Smooth muscle cell (in vitro differentiated cells): Measurements from ENCODE around the gene SNX20. TPM values are rescaled to one million over a fixed set of nuclear protein-coding genes. Genes with fewer than 3 reads are reported as not detected.

ENCODE experiments used
- DNase-seq: peaks from one replicate; lab custom pipeline; 2025; ENCODE audit not compliant: unreplicated experiment; lab: John Stamatoyannopoulos, UW
- H2AFZ ChIP-seq: fragments of 200-600 bp; sonication (generic); 2 replicates; pipeline ENCODE4 v1.6.0; 2016; ENCODE audit warnings: antibody characterized with exemption, low read depth, mild to moderate bottlenecking
- H3F3A ChIP-seq: fragments of 200-600 bp; sonication (generic); 2 replicates; pipeline ENCODE4 v1.6.0; 2017; ENCODE audit warnings: antibody characterized with exemption, low read depth
- H3K27ac ChIP-seq: fragments of 200-600 bp; sonication (generic); 2 replicates; pipeline ENCODE4 v1.5.1; 2016; ENCODE audit warnings: low read depth, mild to moderate bottlenecking
- H3K27me3 ChIP-seq: fragments of 200-600 bp; sonication (generic); 2 replicates; pipeline ENCODE4 v1.6.1; 2016; ENCODE audit warnings: low read depth, mild to moderate bottlenecking
- H3K36me3 ChIP-seq: fragments of 200-600 bp; sonication (generic); 2 replicates; pipeline ENCODE4 v1.5.1; 2016; ENCODE audit warnings: low read depth
- H3K4me1 ChIP-seq: fragments of 200-600 bp; sonication (generic); 2 replicates; pipeline ENCODE4 v1.5.1; 2016; ENCODE audit warnings: low read depth
- H3K4me2 ChIP-seq: fragments of 200-600 bp; sonication (generic); 2 replicates; pipeline ENCODE4 v1.6.0; 2016; ENCODE audit warnings: mild to moderate bottlenecking
- H3K4me3 ChIP-seq: fragments of 200-600 bp; sonication (generic); 2 replicates; pipeline ENCODE4 v1.5.1; 2016; ENCODE audit warnings: mild to moderate bottlenecking
- H3K79me2 ChIP-seq: fragments of 200-600 bp; sonication (generic); 2 replicates; pipeline ENCODE4 v1.6.0; 2016; ENCODE audit warnings: low read depth, mild to moderate bottlenecking
- H3K9ac ChIP-seq: fragments of 200-600 bp; sonication (generic); 2 replicates; pipeline ENCODE4 v1.6.0; 2016; ENCODE audit warnings: low read depth
- H3K9me3 ChIP-seq: fragments of 200-600 bp; sonication (generic); replicated peaks from 2 replicates; pipeline ENCODE4 v1.5.1; 2016; ENCODE audit warnings: low read depth
- H4K20me1 ChIP-seq: fragments of 200-600 bp; sonication (generic); 2 replicates; pipeline ENCODE4 v1.6.0; 2016; ENCODE audit warnings: low read depth
- WGBS: methylation state at CpG from one replicate; pipeline ENCODE4 v1.1.7; 2016; ENCODE audit warnings: low lambda C conversion rate; 5-methylcytosine and 5-hydroxymethylcytosine counted together
- polyA plus RNA-seq: library from polyadenylated mRNA; unstranded; fragments of >200 nt; fragmentation: Nextera tagmentation; extraction: Ambion mirVana; gene quantifications from 2 replicates; pipeline ENCODE4 v1.2.1, GENCODE V29; 2016
- total RNA-seq: library from RNA; depleted of rRNA; stranded (reverse); fragments of >200 nt; gene quantifications from 2 replicates; pipeline ENCODE4 v1.2.3, GENCODE V29; 2014
- TF ChIP-seq, protein P1 (sequence below): fragments of 200-600 bp; sonication (generic); IDR thresholded peaks from 2 replicates; pipeline ENCODE4 v1.5.1; 2017; ENCODE audit warnings: borderline replicate concordance, mild to moderate bottlenecking, antibody characterized with exemption; ENCODE audit not compliant: insufficient read depth, poor library complexity, severe bottlenecking

SNX20 gene, protein sequence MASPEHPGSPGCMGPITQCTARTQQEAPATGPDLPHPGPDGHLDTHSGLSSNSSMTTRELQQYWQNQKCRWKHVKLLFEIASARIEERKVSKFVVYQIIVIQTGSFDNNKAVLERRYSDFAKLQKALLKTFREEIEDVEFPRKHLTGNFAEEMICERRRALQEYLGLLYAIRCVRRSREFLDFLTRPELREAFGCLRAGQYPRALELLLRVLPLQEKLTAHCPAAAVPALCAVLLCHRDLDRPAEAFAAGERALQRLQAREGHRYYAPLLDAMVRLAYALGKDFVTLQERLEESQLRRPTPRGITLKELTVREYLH
- not detected in 2 replicates for total RNA-seq
- polyA plus RNA-seq, result not detected in 2 replicates

- WGBS, result 83% methylated on average over 16 of the region's 16 CpGs
- no peaks in the 10 kb centered on the region for H3K9me3 ChIP-seq
- no peak within 1 kb of the TSS for H3K9ac ChIP-seq
- H3K4me3 ChIP-seq, result no peak within 1 kb of the TSS
- H3K4me1 ChIP-seq, result no peaks in the 10 kb centered on the region
- no peaks in the 10 kb centered on the region for H3F3A ChIP-seq
- no peak within 1 kb of the TSS for H2AFZ ChIP-seq
- H4K20me1 ChIP-seq, result no peaks in the 10 kb centered on the region
- DNase-seq, result no peak
- no peaks in the 10 kb centered on the region for H3K27me3 ChIP-seq
- TF ChIP-seq, protein P1, sequence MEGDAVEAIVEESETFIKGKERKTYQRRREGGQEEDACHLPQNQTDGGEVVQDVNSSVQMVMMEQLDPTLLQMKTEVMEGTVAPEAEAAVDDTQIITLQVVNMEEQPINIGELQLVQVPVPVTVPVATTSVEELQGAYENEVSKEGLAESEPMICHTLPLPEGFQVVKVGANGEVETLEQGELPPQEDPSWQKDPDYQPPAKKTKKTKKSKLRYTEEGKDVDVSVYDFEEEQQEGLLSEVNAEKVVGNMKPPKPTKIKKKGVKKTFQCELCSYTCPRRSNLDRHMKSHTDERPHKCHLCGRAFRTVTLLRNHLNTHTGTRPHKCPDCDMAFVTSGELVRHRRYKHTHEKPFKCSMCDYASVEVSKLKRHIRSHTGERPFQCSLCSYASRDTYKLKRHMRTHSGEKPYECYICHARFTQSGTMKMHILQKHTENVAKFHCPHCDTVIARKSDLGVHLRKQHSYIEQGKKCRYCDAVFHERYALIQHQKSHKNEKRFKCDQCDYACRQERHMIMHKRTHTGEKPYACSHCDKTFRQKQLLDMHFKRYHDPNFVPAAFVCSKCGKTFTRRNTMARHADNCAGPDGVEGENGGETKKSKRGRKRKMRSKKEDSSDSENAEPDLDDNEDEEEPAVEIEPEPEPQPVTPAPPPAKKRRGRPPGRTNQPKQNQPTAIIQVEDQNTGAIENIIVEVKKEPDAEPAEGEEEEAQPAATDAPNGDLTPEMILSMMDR, result no peak
- H3K4me2 ChIP-seq, result no peak within 1 kb of the TSS
- H3K27ac ChIP-seq, result no peak within 1 kb of the TSS
- H3K79me2 ChIP-seq, result no peaks in the 10 kb centered on the region
- H3K36me3 ChIP-seq, result no peaks in the 10 kb centered on the region
These were observed at the start of gene SNX20 for GRCh38 chr16:50681021-50681885. TSS of gene SNX20 (minus strand) at chr16:50681312. CDS start at chr16:50677526, 3,786 bp downstream.

DNA sequence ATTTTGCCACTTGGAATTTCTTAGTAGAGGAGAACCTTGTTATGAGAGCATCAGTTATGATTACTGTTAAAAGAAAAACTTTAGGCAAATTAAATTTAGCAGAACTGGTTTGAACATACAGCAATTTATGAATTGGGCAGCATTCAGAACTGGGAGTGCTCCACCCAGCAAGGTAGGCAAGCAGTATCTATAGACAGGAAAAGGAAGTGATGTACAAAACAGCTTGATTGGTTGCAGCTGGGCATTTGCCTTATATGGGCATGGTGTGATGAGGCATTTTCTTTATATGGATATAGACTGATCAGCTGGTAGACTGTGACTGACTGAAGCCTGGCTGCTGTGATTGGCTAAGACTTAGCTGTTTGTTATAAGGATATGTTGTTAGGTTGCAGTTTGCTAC, 43.2 kb upstream of the SNX20 start:
- DNase-seq, result no peak
- Histone ChIP-seq H4K20me1 (no peaks in the 10 kb centered on the region), H3K4me1 (no peaks in the 10 kb centered on the region), H3K4me3 (no peak overlapping the region), H3K9ac (no peak overlapping the region), H3K4me2 (no peak overlapping the region), H3K27ac (no peak overlapping the region), H3K27me3 (no peaks in the 10 kb centered on the region), H3K9me3 (no peaks in the 10 kb centered on the region), H3F3A (no peaks in the 10 kb centered on the region), H2AFZ (no peak overlapping the region), H3K36me3 (no peaks in the 10 kb centered on the region), H3K79me2 (no peaks in the 10 kb centered on the region)
- TF ChIP-seq, protein P1, result no peak

GRCh38 chr16:50722960-50723359, 41.8 kb upstream of the SNX20 start:
- 82% methylated on average over 2 of the region's 2 CpGs for WGBS

More at GRCh38 chr16:50722960-50723359, 41.8 kb upstream of the SNX20 start:
- H3K4me1 ChIP-seq, result no peaks in the 10 kb centered on the region
- H4K20me1 ChIP-seq, result no peaks in the 10 kb centered on the region
- H3F3A ChIP-seq, result no peaks in the 10 kb centered on the region
- H3K9me3 ChIP-seq, result no peaks in the 10 kb centered on the region
- H3K79me2 ChIP-seq, result no peaks in the 10 kb centered on the region
- no peaks in the 10 kb centered on the region for H3K36me3 ChIP-seq
- H2AFZ ChIP-seq, result no peak overlapping the region
- no peak for DNase-seq
- H3K4me2 ChIP-seq, result no peak overlapping the region
- no peak overlapping the region for H3K4me3 ChIP-seq
- H3K27me3 ChIP-seq, result no peaks in the 10 kb centered on the region
- H3K27ac ChIP-seq, result no peak overlapping the region
- TF ChIP-seq, protein P1, result no peak
- H3K9ac ChIP-seq, result no peak overlapping the region
